ENCODE measurements around the gene RAB36.

DNA sequence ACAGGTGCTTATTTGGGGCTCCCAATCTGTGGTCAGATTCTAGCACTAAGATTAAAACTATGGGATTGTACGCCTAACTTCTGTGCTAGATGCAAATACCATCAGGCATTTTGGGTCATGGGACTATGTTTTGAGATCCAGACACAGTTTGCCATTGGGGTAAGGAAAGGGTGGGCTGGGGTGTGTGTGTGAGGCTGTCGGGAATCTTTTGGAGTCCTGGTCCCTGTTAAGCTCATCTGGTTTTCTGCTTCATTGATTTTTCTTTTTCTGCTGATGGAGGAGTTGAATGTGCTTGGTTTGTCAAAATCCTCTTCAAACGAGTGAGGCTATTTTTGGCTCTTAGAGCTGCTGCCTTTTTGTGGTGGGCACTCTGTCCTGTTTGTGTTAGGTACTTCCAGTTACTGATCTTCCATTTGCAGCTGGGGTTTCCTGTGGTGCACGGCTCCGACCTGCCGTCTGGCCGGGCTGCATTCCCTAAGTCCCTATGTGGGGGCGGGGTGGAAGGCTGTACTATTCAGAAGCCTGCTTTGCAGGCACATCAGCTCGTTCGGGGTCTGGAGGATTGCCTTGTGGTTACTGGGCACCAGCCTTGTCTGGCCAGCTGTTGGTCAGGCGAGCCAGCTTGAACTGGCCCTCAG, 37.9 kb downstream of the RAB36 start:
- TF ChIP-seq, protein P1, sequence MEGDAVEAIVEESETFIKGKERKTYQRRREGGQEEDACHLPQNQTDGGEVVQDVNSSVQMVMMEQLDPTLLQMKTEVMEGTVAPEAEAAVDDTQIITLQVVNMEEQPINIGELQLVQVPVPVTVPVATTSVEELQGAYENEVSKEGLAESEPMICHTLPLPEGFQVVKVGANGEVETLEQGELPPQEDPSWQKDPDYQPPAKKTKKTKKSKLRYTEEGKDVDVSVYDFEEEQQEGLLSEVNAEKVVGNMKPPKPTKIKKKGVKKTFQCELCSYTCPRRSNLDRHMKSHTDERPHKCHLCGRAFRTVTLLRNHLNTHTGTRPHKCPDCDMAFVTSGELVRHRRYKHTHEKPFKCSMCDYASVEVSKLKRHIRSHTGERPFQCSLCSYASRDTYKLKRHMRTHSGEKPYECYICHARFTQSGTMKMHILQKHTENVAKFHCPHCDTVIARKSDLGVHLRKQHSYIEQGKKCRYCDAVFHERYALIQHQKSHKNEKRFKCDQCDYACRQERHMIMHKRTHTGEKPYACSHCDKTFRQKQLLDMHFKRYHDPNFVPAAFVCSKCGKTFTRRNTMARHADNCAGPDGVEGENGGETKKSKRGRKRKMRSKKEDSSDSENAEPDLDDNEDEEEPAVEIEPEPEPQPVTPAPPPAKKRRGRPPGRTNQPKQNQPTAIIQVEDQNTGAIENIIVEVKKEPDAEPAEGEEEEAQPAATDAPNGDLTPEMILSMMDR (IDR thresholded peaks at IDR 0.05), result no peak
- TF ChIP-seq POLR2A (IDR thresholded peaks at IDR 0.05; ENCODE audit: low read depth) (no peak), POLR2AphosphoS5 (IDR thresholded peaks at IDR 0.05) (peak in 1 of 2 donors; percentile 37), EP300 (IDR thresholded peaks at IDR 0.05) (no peak)

Measured in esophagus muscularis mucosa (tissue), 4 donors.